Left cardiac atrium (tissue), 4 donors: ENCODE data around the gene ZNF780A. TPM values are rescaled to one million over a fixed set of nuclear protein-coding genes. Genes with fewer than 3 reads are reported as not detected.
"Not testable (repeated sequence)": the region's sequence is repeated elsewhere in the genome, so short reads cannot be mapped to it uniquely, and the experiment has no call there.

Experiments used
- ATAC-seq, 2 donors: fragments of 200-7000 bp; cut with Tn5 transposase; one replicate each; pipeline ENCODE4 v1.9.1; 2020; ENCODE audit warnings: mild to moderate bottlenecking in 2 of 2, moderate library complexity in 2 of 2
- DNase-seq: peaks from one replicate; pipeline ENCODE4 v3.0.0-alpha.2; 2020
- intact Hi-C, 2 donors: fragments of 100-400 bp; cut with DNase I; formaldehyde crosslinking; loops; one replicate each; pipeline versions ENCODE4 v1.14.1 to v1.15.1; 2022 to 2023
- total RNA-seq, 2 donors: library from RNA; stranded (reverse); fragmentation: NEBNext Ultra II Directional; extraction: Animal tissue kit (Norgen Biotek cat#: 25700); gene quantifications; one replicate each; pipeline ENCODE4 v1.2.1, GENCODE V29; 2021
- donor health status: DM: no; HTN: yes; CAD: no.
- donor health status: DM: no; HTN: yes; CAD: no; lungs with severe emphysema.
- donor health status: DM: yes; HTN: yes; CAD: no.
- donor health status: Dilated cardiomyopathy.

ZNF780A gene
- total RNA-seq, 2 donors from 2014 or later, result 10.5 to 13.0 TPM

- intact Hi-C loops, result no loop called here
- DNase-seq (peak; percentile 24), ATAC-seq (peak in 1 of 2 donors; percentile 9)
Observed at GRCh38 chr19:40089462-40089861, 1.3 kb downstream of the ZNF780A start.

DNA sequence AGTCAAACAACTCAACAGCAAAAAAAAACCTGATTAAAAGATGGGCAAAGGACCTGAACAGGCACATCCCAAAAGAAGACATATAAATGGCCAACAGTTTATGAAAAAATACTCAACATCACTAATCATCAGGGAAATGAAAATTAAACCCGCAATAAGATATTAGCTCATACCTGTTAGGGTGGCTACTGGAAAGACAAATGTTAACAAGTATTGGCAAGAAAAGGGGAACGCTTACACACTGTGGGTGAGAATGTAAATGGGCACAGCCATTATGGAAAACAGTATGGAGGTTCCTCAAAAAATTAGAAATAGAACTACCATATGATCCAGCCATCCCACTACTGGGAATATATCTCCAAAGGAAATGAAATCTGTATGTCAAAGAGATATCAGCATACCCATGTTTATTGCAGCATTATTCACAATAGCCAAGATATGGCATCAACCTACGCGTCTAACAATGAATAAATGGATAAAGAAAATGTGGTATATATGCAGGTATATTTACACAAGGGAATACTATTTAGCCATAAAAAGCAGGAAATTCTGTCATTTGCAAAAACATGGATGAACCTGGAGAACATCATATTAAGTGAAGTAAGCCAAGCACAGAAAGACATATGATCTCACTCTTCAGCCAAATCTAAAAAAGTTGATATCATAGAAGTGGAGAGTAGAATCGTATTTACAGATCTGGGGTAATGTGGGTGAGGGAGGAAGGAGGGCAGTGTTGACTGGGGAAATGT lies 2.3 kb downstream of the ZNF780A start:
- ATAC-seq (no peak), DNase-seq (no peak)
- intact Hi-C loops, result no loop called here

DNA sequence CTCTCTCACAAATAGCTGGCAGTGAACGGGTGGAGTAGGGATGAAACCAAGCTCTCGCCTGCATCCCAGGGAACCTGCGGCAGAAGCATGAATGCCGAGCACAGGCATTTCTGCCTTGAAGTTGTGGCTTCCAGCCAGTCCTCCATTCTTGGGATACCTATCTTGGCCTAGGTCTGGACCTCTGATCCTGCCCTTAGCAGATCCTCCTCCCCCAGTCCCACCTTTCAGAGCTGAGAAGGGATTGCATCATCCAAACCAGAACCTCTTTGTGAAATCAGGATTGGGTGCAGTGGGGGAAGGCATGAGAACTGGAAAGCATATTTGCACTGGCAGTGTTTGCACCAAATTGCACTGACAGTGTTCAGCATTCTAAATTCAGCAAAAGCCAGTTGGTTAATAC lies 5.8 kb downstream of the ZNF780A start:
- ATAC-seq (no peak), DNase-seq (no peak)
- intact Hi-C loops, result no loop called here

DNA sequence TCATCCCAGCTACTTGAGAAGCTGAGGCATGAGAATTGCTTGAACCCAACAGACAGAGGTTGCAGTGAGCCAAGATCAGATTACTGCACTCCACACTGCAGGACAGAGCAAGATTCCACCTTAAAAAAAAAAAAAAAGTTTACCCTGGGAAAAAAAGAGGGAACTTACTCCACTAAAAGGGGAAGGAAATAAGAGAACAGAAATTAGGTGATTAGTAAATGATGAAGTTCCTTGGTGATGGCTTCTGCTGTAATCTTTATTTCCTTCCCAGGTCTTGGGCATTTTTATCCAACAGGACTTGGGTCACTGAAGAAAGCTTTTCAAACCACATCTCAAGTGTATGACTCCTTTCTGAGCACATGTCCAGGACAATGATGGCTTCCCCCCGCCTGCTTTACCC lies 9.3 kb downstream of the ZNF780A start:
- intact Hi-C loops, result no loop called here
- DNase-seq (no peak), ATAC-seq (no peak)

DNA sequence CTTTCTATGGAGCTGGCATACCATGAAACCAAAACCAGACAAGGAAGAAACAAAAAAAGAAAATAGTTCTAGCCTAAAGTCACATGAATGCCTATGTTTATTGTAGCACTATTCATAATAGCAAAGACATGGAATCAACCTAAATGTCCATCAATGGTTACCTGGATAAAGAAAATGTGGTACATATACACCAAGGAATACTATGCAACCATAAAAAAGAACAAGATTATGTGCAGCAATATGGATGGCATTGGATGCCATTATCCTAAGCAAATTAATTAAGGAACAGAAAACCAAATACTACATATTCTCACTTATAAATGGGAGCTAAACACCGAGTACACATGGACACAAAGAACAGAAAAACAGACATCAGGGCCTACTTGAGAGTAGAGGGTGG lies 10.5 kb downstream of the ZNF780A start:
- ATAC-seq, result no peak
- intact Hi-C loops, result no loop called here

DNA sequence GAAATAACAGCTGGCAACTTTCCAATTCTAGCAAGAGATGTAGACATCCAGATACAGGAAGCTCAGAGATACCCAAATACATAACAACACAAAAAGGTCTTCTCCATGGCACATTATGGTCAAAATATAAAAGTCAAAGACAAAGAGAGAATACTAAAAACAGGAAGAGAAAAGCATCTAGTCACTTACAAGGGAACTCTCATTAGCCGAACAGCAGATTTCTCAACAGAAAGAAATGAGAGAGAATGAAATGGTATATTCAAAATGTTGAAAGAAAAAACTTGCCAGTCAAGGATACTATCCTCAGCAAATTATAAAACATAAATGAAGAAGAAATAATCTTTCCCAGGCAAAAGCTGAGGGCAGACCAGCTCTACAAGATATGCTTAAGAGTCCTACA lies 12.4 kb downstream of the ZNF780A start:
- intact Hi-C loops, result no loop called here
- DNase-seq (no peak), ATAC-seq (no peak)

More for the DNA sequence above, 10.5 kb downstream of the ZNF780A start:
- no peak for DNase-seq

GRCh38 chr19:40070058-40070457 lies 20.7 kb downstream of the ZNF780A start:
- intact Hi-C loops, result no loop called here
- ATAC-seq (no peak), DNase-seq (no peak)

DNA sequence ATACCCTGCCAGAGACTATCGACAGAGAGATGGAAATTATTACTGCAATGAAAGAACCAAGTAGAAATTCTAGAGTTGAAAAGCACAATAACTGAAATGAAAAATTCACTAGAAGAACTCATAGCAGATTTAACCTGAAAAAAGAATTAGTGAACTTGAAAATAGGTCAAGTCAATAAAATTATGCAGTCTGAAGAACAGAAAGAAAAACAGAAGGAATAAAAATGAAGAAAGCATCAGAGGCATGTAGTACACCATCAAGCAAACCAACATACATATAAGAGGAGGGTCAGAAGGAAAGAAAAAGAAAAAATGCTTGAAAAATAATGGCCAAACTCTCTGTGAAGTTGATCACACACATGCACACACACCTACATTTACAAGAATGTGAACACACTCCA lies 31.1 kb downstream of the ZNF780A start:
- no peak for ATAC-seq
- intact Hi-C loops, result no loop called here

GRCh38 chr19:40057166-40057565 lies 33.6 kb downstream of the ZNF780A start:
- ATAC-seq (no peak), DNase-seq (no peak)
- intact Hi-C loops, result no loop called here

More for the DNA sequence above, 31.1 kb downstream of the ZNF780A start:
- DNase-seq, result no peak

DNA sequence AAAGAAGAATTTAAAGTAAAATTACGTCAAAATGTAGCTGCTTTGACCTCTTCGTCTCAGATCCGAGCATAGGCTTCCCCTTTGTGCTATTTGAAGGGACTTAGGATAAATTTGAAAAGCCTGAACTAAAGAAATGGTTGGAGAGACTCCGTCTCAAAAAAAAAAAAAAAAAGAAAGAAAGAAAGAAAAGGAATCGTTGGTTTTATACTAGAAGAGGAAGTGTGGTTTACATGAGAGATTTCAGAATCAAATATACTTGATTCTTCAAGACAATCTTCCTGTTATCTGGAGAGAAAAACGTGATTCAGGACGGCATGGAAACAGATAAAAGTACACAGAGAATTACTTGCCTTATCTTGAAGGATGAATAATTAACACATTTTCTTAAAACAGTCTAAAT lies 34.2 kb downstream of the ZNF780A start:
- intact Hi-C loops, result no loop called here
- no peak for ATAC-seq
- DNase-seq, result no peak

GRCh38 chr19:40055832-40056504 lies 34.8 kb downstream of the ZNF780A start, which contains the start of gene ZNF780B:
Gene ZNF780B (minus strand): TSS chr19:40056231. CDS start chr19:40050332, 5,899 bp downstream.
- peak; percentile 96 to 98 for ATAC-seq
- intact Hi-C loops, result no loop called here
- peak; percentile 70 for DNase-seq

DNA sequence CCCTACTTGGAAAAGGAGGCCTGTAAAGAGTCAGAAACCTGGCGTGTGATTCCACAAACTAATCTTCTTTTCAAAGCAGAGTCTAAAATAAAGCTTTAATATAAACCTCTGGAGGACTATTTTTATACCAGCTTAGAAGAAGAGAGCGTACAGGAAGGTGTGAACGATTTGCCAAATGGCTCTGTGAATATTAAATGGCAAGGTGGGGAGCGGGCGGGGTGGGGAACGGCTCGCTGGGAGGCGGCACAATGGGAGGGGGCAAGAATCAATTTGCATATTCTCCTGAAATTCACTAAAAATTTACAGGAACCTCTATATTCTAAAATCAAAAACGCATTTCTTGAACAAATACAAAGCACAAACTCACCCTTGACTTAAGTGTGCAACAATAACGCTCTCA lies 35.7 kb downstream of the ZNF780A start:
- intact Hi-C loops, result no loop called here
- no peak for ATAC-seq
- no peak for DNase-seq

GRCh38 chr19:40054632-40055031 lies 36.1 kb downstream of the ZNF780A start:
- ATAC-seq (no peak), DNase-seq (no peak)
- intact Hi-C loops, result no loop called here

DNA sequence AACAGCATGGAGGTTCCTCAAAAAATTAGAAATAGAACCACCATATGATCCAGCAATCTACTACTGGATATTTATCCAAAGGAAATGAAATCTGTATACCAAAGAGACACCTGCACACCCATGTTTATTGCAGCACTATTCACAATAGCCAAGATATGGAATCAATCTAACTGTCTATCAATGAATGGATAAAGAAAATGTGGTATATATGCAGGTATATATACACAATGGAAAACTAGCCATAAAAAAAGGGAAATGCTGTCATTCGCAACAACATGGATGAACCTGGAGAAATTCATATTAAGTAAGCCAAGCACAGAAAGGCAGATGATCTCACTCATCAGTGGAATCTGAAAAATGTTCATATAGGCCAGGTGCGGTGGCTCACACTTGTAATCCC lies 37.3 kb downstream of the ZNF780A start:
- intact Hi-C loops, result no loop called here
- ATAC-seq (no peak), DNase-seq (no peak)

DNA sequence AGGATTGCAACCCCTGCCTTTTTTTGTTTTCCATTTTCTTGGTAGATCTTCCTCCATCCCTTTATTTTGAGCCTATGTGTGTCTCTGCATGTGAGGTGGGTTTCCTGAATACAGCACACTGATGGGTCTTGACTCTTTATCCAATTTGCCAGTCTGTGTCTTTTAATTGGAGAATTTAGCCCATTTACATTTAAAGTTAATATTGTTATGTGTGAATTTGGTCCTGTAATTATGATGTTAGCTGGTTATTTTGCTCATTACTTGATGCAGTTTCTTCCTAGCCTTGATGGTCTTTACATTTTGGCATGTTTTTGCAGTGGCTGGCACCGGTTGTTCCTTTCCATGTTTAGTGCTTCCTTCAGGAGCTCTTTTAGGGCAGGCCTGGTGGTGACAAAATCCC lies 49.0 kb downstream of the ZNF780A start:
- intact Hi-C loops, ATAC-seq, DNase-seq: not testable (repeated sequence)

DNA sequence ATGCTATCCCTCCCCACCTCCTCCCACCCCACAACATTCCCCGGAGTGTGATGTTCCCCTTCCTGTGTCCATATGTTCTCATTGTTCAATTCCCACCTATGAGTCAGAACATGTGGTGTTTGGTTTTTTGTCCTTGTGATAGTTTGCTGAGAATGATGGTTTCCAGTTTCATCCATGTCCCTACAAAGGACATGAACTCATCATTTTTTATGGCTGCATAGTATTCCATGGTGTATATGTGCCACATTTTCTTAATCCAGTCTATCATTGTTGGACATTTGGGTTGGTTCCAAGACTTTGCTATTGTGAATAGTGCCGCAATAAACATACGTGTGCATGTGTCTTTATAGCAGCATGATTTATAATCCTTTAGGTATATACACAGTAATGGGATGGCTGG lies 52.7 kb downstream of the ZNF780A start:
- intact Hi-C loops, DNase-seq, ATAC-seq: not testable (repeated sequence)

- DNase-seq (no peak), ATAC-seq (no peak)
- intact Hi-C loops, result no loop called here
Observed at GRCh38 chr19:40035996-40036395, 54.7 kb downstream of the ZNF780A start.

GRCh38 chr19:40033989-40034560 lies 56.7 kb downstream of the ZNF780A start:
- ATAC-seq (no peak), DNase-seq (no peak)
- intact Hi-C loops, result no loop called here

DNA sequence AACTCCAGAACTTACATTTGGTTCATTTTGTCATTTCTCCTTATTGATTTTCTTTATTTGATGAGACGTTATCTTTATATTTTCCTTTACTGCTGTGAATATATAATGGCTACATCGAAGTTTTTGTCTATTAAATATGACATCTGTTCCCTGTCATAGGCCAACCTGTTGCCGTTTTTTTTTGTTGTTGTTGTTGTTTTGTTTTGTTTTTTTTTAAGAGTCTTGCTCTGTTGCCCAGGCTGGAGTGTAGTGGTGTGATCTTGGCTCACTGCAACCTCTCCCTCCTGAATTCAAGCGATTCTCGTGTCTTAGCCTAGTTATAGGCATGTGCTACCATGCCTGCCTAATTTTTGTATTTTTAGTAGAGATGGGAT lies 64.2 kb downstream of the ZNF780A start:
- intact Hi-C loops, result no loop called here
- DNase-seq, result no peak
- ATAC-seq, result no peak

GRCh38 chr19:40025938-40026596 lies 64.7 kb downstream of the ZNF780A start:
- DNase-seq, result no peak
- intact Hi-C loops, result no loop called here
- no peak for ATAC-seq
